PC-3 (cell line): ENCODE results near the gene CNGA2. TPM values are rescaled to one million over a fixed set of nuclear protein-coding genes. Genes with fewer than 3 reads are reported as not detected.

Experiments used
- ATAC-seq: fragments of 200-7000 bp; cut with Tn5 transposase; 2 replicates; pipeline ENCODE4 v1.9.1; 2020; ENCODE audit warnings: mild to moderate bottlenecking, moderate library complexity
- BruUV-seq: library from RNA; stranded (reverse); fragments of 400-500 nt; replicated peaks from 2 replicates; lab custom pipeline; 2021; lab: Mats Ljungman, UMichigan
- CTCF ChIA-PET: fragments of 300-600 bp; sonication (Branson Sonifier 250); formaldehyde crosslinking; loops from one replicate; lab custom pipeline; 2022; ENCODE audit warnings: antibody characterized with exemption; lab: Charles Lee
- POLR2A ChIA-PET: fragments of 300-600 bp; sonication (Branson Sonifier 250); formaldehyde crosslinking; loops from one replicate; lab custom pipeline; 2022; ENCODE audit warnings: antibody characterized with exemption; ENCODE audit not compliant: unreplicated experiment; lab: Charles Lee
- DNase-seq: peaks from one replicate; pipeline ENCODE4 v3.0.0-alpha.2; 2015
- H2AFZ ChIP-seq: fragments of 300-600 bp; sonication (generic); 2 replicates; pipeline ENCODE4 v1.6.0; 2016; ENCODE audit warnings: antibody characterized with exemption, low read length
- H3F3A ChIP-seq: fragments of 300-600 bp; sonication (generic); one replicate; pipeline ENCODE4 v1.6.0; 2017; ENCODE audit warnings: antibody characterized with exemption, low read length, control low read depth, mild to moderate bottlenecking; ENCODE audit not compliant: unreplicated experiment
- H3K27ac ChIP-seq: fragments of 300-600 bp; sonication (generic); 2 replicates; pipeline ENCODE4 v1.5.1; 2016; ENCODE audit warnings: mild to moderate bottlenecking, low read length
- H3K27me3 ChIP-seq: fragments of 300-600 bp; sonication (generic); 2 replicates; pipeline ENCODE4 v1.6.1; 2016; ENCODE audit warnings: low read length, mixed read lengths
- H3K36me3 ChIP-seq: fragments of 300-600 bp; sonication (generic); 2 replicates; pipeline ENCODE4 v1.6.1; 2016; ENCODE audit warnings: low read depth, mixed run types, low read length, mixed read lengths
- H3K4me1 ChIP-seq: fragments of 300-600 bp; sonication (generic); 2 replicates; pipeline ENCODE4 v1.5.1; 2016; ENCODE audit warnings: low read length; ENCODE audit not compliant: insufficient read depth
- H3K4me2 ChIP-seq: fragments of 300-600 bp; sonication (generic); 2 replicates; pipeline ENCODE4 v1.6.0; 2016; ENCODE audit warnings: low read length
- H3K4me3 ChIP-seq: fragments of 300-600 bp; sonication (generic); 2 replicates; pipeline ENCODE4 v1.5.1; 2016; ENCODE audit warnings: mild to moderate bottlenecking, low read length, mixed read lengths
- H3K79me2 ChIP-seq: fragments of 300-600 bp; sonication (generic); 2 replicates; pipeline ENCODE4 v1.6.1; 2017; ENCODE audit warnings: low read length, mixed read lengths
- H3K9ac ChIP-seq: fragments of 300-600 bp; sonication (generic); 2 replicates; pipeline ENCODE4 v1.6.0; 2016; ENCODE audit warnings: mild to moderate bottlenecking, low read length
- H3K9me2 ChIP-seq: fragments of 300-600 bp; sonication (generic); replicated peaks from 2 replicates; pipeline ENCODE4 v1.6.1; 2016; ENCODE audit warnings: mixed run types, low read length, mixed read lengths
- H3K9me3 ChIP-seq: fragments of 300-600 bp; sonication (generic); 2 replicates; pipeline ENCODE4 v1.6.1; 2016; ENCODE audit warnings: low read length, mixed read lengths
- H4K20me1 ChIP-seq: fragments of 300-600 bp; sonication (generic); 2 replicates; pipeline ENCODE4 v1.6.1; 2016; ENCODE audit warnings: low read length, mixed read lengths
- EZH2 ChIP-seq: fragments of 300-600 bp; sonication (generic); IDR thresholded peaks from one replicate; pipeline ENCODE4 v1.6.1; 2017; ENCODE audit warnings: antibody characterized with exemption, mild to moderate bottlenecking, low read length; ENCODE audit not compliant: unreplicated experiment
- EZH2phosphoT487 ChIP-seq: fragments of 300-600 bp; sonication (generic); IDR thresholded peaks from 2 replicates; pipeline ENCODE4 v1.6.1; 2018; ENCODE audit warnings: mild to moderate bottlenecking, antibody characterized with exemption, low read length, borderline replicate concordance
- intact Hi-C: fragments of 100-400 bp; cut with micrococcal nuclease; formaldehyde crosslinking; loops from 2 replicates; pipeline ENCODE4 v1.9.0; 2023
- total RNA-seq: library from RNA; depleted of rRNA; stranded (reverse); fragments of >200 nt; gene quantifications from 2 replicates; pipeline ENCODE4 v1.2.3, GENCODE V29; 2014; rRNA removed
- TF ChIP-seq, protein P1 (sequence below): fragments of 300-600 bp; sonication (generic); conservative IDR thresholded peaks from 2 replicates; pipeline ENCODE4 v1.5.1; 2017; ENCODE audit warnings: antibody characterized with exemption, low read depth, mild to moderate bottlenecking, low read length

CNGA2 gene
- total RNA-seq, 1 experiment from 2014 or later, result not detected

DNA sequence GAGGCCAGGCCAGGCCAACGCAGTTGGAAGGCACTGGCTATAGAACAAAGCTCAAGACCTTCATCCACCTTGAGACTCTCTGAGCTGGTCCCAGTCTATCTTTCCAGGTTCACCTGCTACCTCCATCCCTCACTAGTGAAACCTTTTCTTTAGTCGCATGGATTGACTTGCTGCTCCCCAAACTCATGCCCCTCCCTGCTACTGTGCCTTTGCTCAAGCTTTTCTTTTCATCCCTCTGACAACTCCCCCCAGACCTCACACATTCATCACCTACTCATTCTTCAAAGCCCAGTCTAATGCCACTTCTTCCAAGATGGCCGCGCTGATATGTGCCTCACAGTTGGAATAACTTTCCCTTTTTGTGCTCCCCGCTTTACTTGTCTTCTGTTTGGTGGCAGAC lies 58.0 kb downstream of the CNGA2 start:
- DNase-seq, result no peak
- Histone ChIP-seq H2AFZ (no peak overlapping the region), H3K79me2 (no peaks in the 10 kb centered on the region), H3F3A (no peaks in the 10 kb centered on the region), H3K4me2 (no peak overlapping the region), H3K27ac (no peak overlapping the region), H3K27me3 (no peaks in the 10 kb centered on the region), H3K9me3 (no peaks in the 10 kb centered on the region), H4K20me1 (no peaks in the 10 kb centered on the region), H3K9me2 (no peaks in the 10 kb centered on the region), H3K36me3 (no peaks in the 10 kb centered on the region), H3K4me1 (0 out of 2 replicates have a peak, but pooled peaks cover 8% of the 10 kb centered on the region), H3K4me3 (no peak overlapping the region), H3K9ac (no peak overlapping the region)
- no peak for ATAC-seq
- CTCF ChIA-PET, result no interaction called here
- TF ChIP-seq EZH2 (no peak), EZH2phosphoT487 (no peak)
- TF ChIP-seq, protein P1, sequence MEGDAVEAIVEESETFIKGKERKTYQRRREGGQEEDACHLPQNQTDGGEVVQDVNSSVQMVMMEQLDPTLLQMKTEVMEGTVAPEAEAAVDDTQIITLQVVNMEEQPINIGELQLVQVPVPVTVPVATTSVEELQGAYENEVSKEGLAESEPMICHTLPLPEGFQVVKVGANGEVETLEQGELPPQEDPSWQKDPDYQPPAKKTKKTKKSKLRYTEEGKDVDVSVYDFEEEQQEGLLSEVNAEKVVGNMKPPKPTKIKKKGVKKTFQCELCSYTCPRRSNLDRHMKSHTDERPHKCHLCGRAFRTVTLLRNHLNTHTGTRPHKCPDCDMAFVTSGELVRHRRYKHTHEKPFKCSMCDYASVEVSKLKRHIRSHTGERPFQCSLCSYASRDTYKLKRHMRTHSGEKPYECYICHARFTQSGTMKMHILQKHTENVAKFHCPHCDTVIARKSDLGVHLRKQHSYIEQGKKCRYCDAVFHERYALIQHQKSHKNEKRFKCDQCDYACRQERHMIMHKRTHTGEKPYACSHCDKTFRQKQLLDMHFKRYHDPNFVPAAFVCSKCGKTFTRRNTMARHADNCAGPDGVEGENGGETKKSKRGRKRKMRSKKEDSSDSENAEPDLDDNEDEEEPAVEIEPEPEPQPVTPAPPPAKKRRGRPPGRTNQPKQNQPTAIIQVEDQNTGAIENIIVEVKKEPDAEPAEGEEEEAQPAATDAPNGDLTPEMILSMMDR, result no peak
- BruUV-seq, result no TSS peak
- intact Hi-C loops, result no loop called here
- POLR2A ChIA-PET, result no interaction called here

DNA sequence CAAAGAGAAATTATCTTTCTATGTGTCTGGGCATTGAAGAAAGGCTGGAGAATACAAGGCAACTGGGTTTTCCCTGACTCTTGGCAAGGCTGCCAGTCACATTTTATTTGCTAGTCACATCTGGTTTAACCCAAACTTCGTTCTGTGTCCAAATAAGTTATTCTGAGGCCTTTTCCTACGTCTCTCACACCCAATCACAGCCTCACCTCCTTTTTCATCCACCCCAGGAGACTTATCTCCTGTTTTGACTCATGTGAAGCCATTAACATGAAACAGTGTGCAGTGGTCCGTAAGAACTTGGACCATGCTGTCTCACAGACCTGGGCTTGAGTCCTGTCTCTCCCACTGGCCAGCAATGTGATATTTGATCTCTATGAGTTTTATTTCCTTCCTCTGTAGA lies 59.3 kb downstream of the CNGA2 start:
- no peaks in the 10 kb centered on the region for H3K79me2 ChIP-seq
- H3K9me2 ChIP-seq, result no peaks in the 10 kb centered on the region
- H3K9ac ChIP-seq, result no peak overlapping the region
- intact Hi-C loops, result no loop called here
- H3K27ac ChIP-seq, result no peak overlapping the region
- no peak overlapping the region for H2AFZ ChIP-seq
- H3K27me3 ChIP-seq, result no peaks in the 10 kb centered on the region
- TF ChIP-seq EZH2 (no peak), EZH2phosphoT487 (no peak)
- TF ChIP-seq, protein P1, result no peak
- no TSS peak for BruUV-seq
- POLR2A ChIA-PET, result no interaction called here
- CTCF ChIA-PET, result no interaction called here
- DNase-seq (no peak), ATAC-seq (no peak)
- H3F3A ChIP-seq, result no peaks in the 10 kb centered on the region
- no peaks in the 10 kb centered on the region for H4K20me1 ChIP-seq
- H3K4me1 ChIP-seq, result 0 out of 2 replicates have a peak, but pooled peaks cover 8% of the 10 kb centered on the region
- no peak overlapping the region for H3K4me3 ChIP-seq
- no peaks in the 10 kb centered on the region for H3K9me3 ChIP-seq
- no peaks in the 10 kb centered on the region for H3K36me3 ChIP-seq
- H3K4me2 ChIP-seq, result no peak overlapping the region

Other genes with a start within 250 kb of the CNGA2 start
- gene PASD1, start 171.1 kb upstream of the CNGA2 start, total RNA-seq, result not detected in 2 replicates
- gene PRRG3, start 39.3 kb upstream of the CNGA2 start, total RNA-seq, result not detected in 2 replicates
- gene FATE1, start 18.7 kb upstream of the CNGA2 start, total RNA-seq, result not detected in 2 replicates
- not detected in 2 replicates for gene MAGEA4, start 178.1 kb downstream of the CNGA2 start, total RNA-seq
- not detected in 2 replicates for gene GABRE, start 239.9 kb downstream of the CNGA2 start, total RNA-seq